GM18907 (cell line): ENCODE measurements around the gene STPG3.

Experiments
- ATAC-seq: cut with Tn5 transposase; IDR thresholded peaks from one replicate; pipeline ENCODE4 v1.9.1; 2021; ENCODE audit warnings: mild to moderate bottlenecking, moderate library complexity; ENCODE audit not compliant: unreplicated experiment

STPG3 gene

GRCh38 chr9:137278061-137278701 lies 27.1 kb downstream of the STPG3 start:
- ATAC-seq, result peak; percentile 2

- no peak for ATAC-seq
These were observed 27.9 kb downstream of the STPG3 start for GRCh38 chr9:137278721-137279711.

GRCh38 chr9:137279741-137280473 lies 28.8 kb downstream of the STPG3 start:
- ATAC-seq, result no peak

- no peak for ATAC-seq
These were observed 29.6 kb downstream of the STPG3 start for GRCh38 chr9:137280474-137281344.

GRCh38 chr9:137281345-137282116 lies 30.4 kb downstream of the STPG3 start:
- ATAC-seq, result no peak

- no peak for ATAC-seq
These were observed 35.9 kb downstream of the STPG3 start for GRCh38 chr9:137286975-137287383.

- no peak for ATAC-seq
These were observed 42.0 kb downstream of the STPG3 start for GRCh38 chr9:137293094-137293481.

- no peak for ATAC-seq
These were observed 42.5 kb downstream of the STPG3 start for GRCh38 chr9:137293482-137294090.

- ATAC-seq, result no peak
These were observed 43.1 kb downstream of the STPG3 start for GRCh38 chr9:137294091-137294680.

- ATAC-seq, result no peak
These were observed 43.7 kb downstream of the STPG3 start for GRCh38 chr9:137294681-137295237.

- ATAC-seq, result peak; percentile 55
These were observed 44.2 kb downstream of the STPG3 start for GRCh38 chr9:137295238-137295811.

GRCh38 chr9:137295849-137296669 lies 45.0 kb downstream of the STPG3 start:
- ATAC-seq, result peak; percentile 13

GRCh38 chr9:137296670-137297664 lies 45.9 kb downstream of the STPG3 start:
- ATAC-seq, result no peak

- no peak for ATAC-seq
These were observed 46.9 kb downstream of the STPG3 start for GRCh38 chr9:137297966-137298365.

- ATAC-seq, result no peak
These were observed 47.5 kb downstream of the STPG3 start for GRCh38 chr9:137298401-137299202.
